ENCODE results near the gene DHX9.

- TF ChIP-seq SMC3 (conservative IDR thresholded peaks at IDR 0.05; ENCODE audit: poor library complexity), result no peak
- no peak for TF ChIP-seq POLR2AphosphoS5 (IDR thresholded peaks at IDR 0.05)
- no peak for TF ChIP-seq CTCF (IDR thresholded peaks at IDR 0.05; ENCODE audit: poor library complexity, severe bottlenecking)
- TF ChIP-seq RAD21 (conservative IDR thresholded peaks at IDR 0.05), result no peak
- no peak for TF ChIP-seq MXI1 (conservative IDR thresholded peaks at IDR 0.05; ENCODE audit: poor library complexity, severe bottlenecking)
- TF ChIP-seq EZH2 (IDR thresholded peaks at IDR 0.05; ENCODE audit: borderline replicate concordance, insufficient read depth, low read length, poor library complexity, severe bottlenecking), result no peak
- TF ChIP-seq REST (IDR thresholded peaks at IDR 0.05; ENCODE audit: borderline replicate concordance), result no peak
Measured at GRCh38 chr1:182877842-182878241, 38.7 kb downstream of the DHX9 start.
